ENCODE measurements around the gene LAMA3.

LAMA3 gene

GRCh38 chr18:23803755-23804154 lies 114.5 kb downstream of the LAMA3 start:
- DNase-seq = no peak
- Histone ChIP-seq H4K8ac (ENCODE audit: low read length) (no peak overlapping the region), H4K91ac (ENCODE audit: low read length) (no peak overlapping the region), H3K36me3 (ENCODE audit: control insufficient read depth in 1 of 2, insufficient read depth in 2 of 2, low read depth in 1 of 2, low read length in 2 of 2) (peaks cover 0 to 12% of the 10 kb centered on the region in 2 experiments), H3K23ac (ENCODE audit: low read length in 2 of 2) (no peak overlapping the region), H2BK120ac (ENCODE audit: low read depth, low read length) (no peak overlapping the region), H2BK12ac (ENCODE audit: low read length in 2 of 2) (no peak overlapping the region), H2BK5ac (ENCODE audit: low read depth, low read length, poor library complexity, severe bottlenecking) (no peak overlapping the region), H3K4ac (ENCODE audit: low read depth in 1 of 2, low read length in 2 of 2) (no peak overlapping the region), H3K9ac (ENCODE audit: low read length) (no peak overlapping the region), H3K9me3 (ENCODE audit: control insufficient read depth, low read length) (no peaks in the 10 kb centered on the region), H3K4me3 (ENCODE audit: insufficient read depth in 1 of 2, low read depth in 1 of 2, low read length in 2 of 2) (no peak overlapping the region), H3K18ac (ENCODE audit: low read depth in 1 of 2, low read length in 2 of 2) (no peak overlapping the region), H2BK15ac (ENCODE audit: low read depth, poor library complexity, severe bottlenecking) (no peak overlapping the region), H3K4me2 (ENCODE audit: low read length, poor library complexity, severe bottlenecking) (no peak overlapping the region), H2AFZ (ENCODE audit: low read depth, low read length) (no peak overlapping the region), H2AK5ac (ENCODE audit: low read length, severe bottlenecking) (no peak overlapping the region), H3K4me1 (ENCODE audit: control insufficient read depth, insufficient read depth, low read depth, low read length) (no peaks in the 10 kb centered on the region), H3K27me3 (ENCODE audit: control insufficient read depth in 1 of 2, insufficient read depth in 1 of 2, low read length in 2 of 2) (no peaks in the 10 kb centered on the region), H3K14ac (ENCODE audit: low read length in 2 of 2) (no peak overlapping the region), H3K79me1 (replicated peaks; ENCODE audit: low read length, poor library complexity, severe bottlenecking) (no peaks in the 10 kb centered on the region), H3K27ac (ENCODE audit: low read length, poor library complexity, severe bottlenecking) (no peak overlapping the region)
- 94% methylated on average over 3 of the region's 3 CpGs for WGBS

GRCh38 chr18:23805898-23806297 lies 116.6 kb downstream of the LAMA3 start:
- Histone ChIP-seq H3K4me1 (ENCODE audit: control insufficient read depth, insufficient read depth, low read depth, low read length) (no peaks in the 10 kb centered on the region), H3K4ac (ENCODE audit: low read depth in 1 of 2, low read length in 2 of 2) (no peak overlapping the region), H4K91ac (ENCODE audit: low read length) (no peak overlapping the region), H3K14ac (ENCODE audit: low read length in 2 of 2) (no peak overlapping the region), H2BK5ac (ENCODE audit: low read depth, low read length, poor library complexity, severe bottlenecking) (no peak overlapping the region), H3K79me1 (replicated peaks; ENCODE audit: low read length, poor library complexity, severe bottlenecking) (no peaks in the 10 kb centered on the region), H3K27ac (ENCODE audit: low read length, poor library complexity, severe bottlenecking) (no peak overlapping the region), H3K18ac (ENCODE audit: low read depth in 1 of 2, low read length in 2 of 2) (no peak overlapping the region), H3K4me2 (ENCODE audit: low read length, poor library complexity, severe bottlenecking) (no peak overlapping the region), H2BK15ac (ENCODE audit: low read depth, poor library complexity, severe bottlenecking) (no peak overlapping the region), H2AK5ac (ENCODE audit: low read length, severe bottlenecking) (no peak overlapping the region), H2BK12ac (ENCODE audit: low read length in 2 of 2) (no peak overlapping the region), H3K9me3 (ENCODE audit: control insufficient read depth, low read length) (no peaks in the 10 kb centered on the region), H3K27me3 (ENCODE audit: control insufficient read depth in 1 of 2, insufficient read depth in 1 of 2, low read length in 2 of 2) (peaks cover 0 to 3% of the 10 kb centered on the region in 2 experiments), H3K9ac (ENCODE audit: low read length) (no peak overlapping the region), H4K8ac (ENCODE audit: low read length) (no peak overlapping the region), H2BK120ac (ENCODE audit: low read depth, low read length) (no peak overlapping the region), H2AFZ (ENCODE audit: low read depth, low read length) (no peak overlapping the region), H3K23ac (ENCODE audit: low read length in 2 of 2) (no peak overlapping the region), H3K4me3 (ENCODE audit: insufficient read depth in 1 of 2, low read depth in 1 of 2, low read length in 2 of 2) (no peak overlapping the region), H3K36me3 (ENCODE audit: control insufficient read depth in 1 of 2, insufficient read depth in 2 of 2, low read depth in 1 of 2, low read length in 2 of 2) (peaks cover 0 to 20% of the 10 kb centered on the region in 2 experiments)
- no peak for DNase-seq
- 71% methylated on average over 1 of the region's 1 CpG for WGBS

- H3K9ac ChIP-seq (ENCODE audit: low read length) = no peak overlapping the region
- WGBS = 100% methylated on average over 1 of the region's 3 CpGs
These were observed 120.2 kb downstream of the LAMA3 start for GRCh38 chr18:23809415-23809814.

GRCh38 chr18:23810396-23810795 lies 121.1 kb downstream of the LAMA3 start:
- Histone ChIP-seq H3K27ac (ENCODE audit: low read length, poor library complexity, severe bottlenecking) (no peak overlapping the region), H3K79me1 (replicated peaks; ENCODE audit: low read length, poor library complexity, severe bottlenecking) (no peaks in the 10 kb centered on the region), H3K4me3 (ENCODE audit: insufficient read depth in 1 of 2, low read depth in 1 of 2, low read length in 2 of 2) (no peak overlapping the region), H2BK5ac (ENCODE audit: low read depth, low read length, poor library complexity, severe bottlenecking) (no peak overlapping the region), H3K4me1 (ENCODE audit: control insufficient read depth, insufficient read depth, low read depth, low read length) (no peaks in the 10 kb centered on the region), H3K9me3 (ENCODE audit: control insufficient read depth, low read length) (no peaks in the 10 kb centered on the region), H2AFZ (ENCODE audit: low read depth, low read length) (no peak overlapping the region), H3K14ac (ENCODE audit: low read length in 2 of 2) (no peak overlapping the region), H3K18ac (ENCODE audit: low read depth in 1 of 2, low read length in 2 of 2) (no peak overlapping the region), H2BK120ac (ENCODE audit: low read depth, low read length) (no peak overlapping the region), H3K9ac (ENCODE audit: low read length) (no peak overlapping the region), H2BK15ac (ENCODE audit: low read depth, poor library complexity, severe bottlenecking) (no peak overlapping the region), H3K23ac (ENCODE audit: low read length in 2 of 2) (no peak overlapping the region), H3K4me2 (ENCODE audit: low read length, poor library complexity, severe bottlenecking) (no peak overlapping the region), H2AK5ac (ENCODE audit: low read length, severe bottlenecking) (no peak overlapping the region), H3K36me3 (ENCODE audit: control insufficient read depth in 1 of 2, insufficient read depth in 2 of 2, low read depth in 1 of 2, low read length in 2 of 2) (peaks cover 0 to 25% of the 10 kb centered on the region in 2 experiments), H3K27me3 (ENCODE audit: control insufficient read depth in 1 of 2, insufficient read depth in 1 of 2, low read length in 2 of 2) (peaks cover 0 to 3% of the 10 kb centered on the region in 2 experiments), H2BK12ac (ENCODE audit: low read length in 2 of 2) (no peak overlapping the region), H3K4ac (ENCODE audit: low read depth in 1 of 2, low read length in 2 of 2) (no peak overlapping the region), H4K8ac (ENCODE audit: low read length) (no peak overlapping the region), H4K91ac (ENCODE audit: low read length) (no peak overlapping the region)
- 100% methylated on average over 2 of the region's 3 CpGs for WGBS
- DNase-seq = no peak

More at GRCh38 chr18:23809415-23809814, 120.2 kb downstream of the LAMA3 start:
- Histone ChIP-seq H4K91ac (ENCODE audit: low read length) (no peak overlapping the region), H3K9me3 (ENCODE audit: control insufficient read depth, low read length) (no peaks in the 10 kb centered on the region), H3K36me3 (ENCODE audit: control insufficient read depth in 1 of 2, insufficient read depth in 2 of 2, low read depth in 1 of 2, low read length in 2 of 2) (peaks cover 0 to 16% of the 10 kb centered on the region in 2 experiments), H4K8ac (ENCODE audit: low read length) (no peak overlapping the region), H3K14ac (ENCODE audit: low read length in 2 of 2) (no peak overlapping the region), H3K27me3 (ENCODE audit: control insufficient read depth in 1 of 2, insufficient read depth in 1 of 2, low read length in 2 of 2) (peaks cover 0 to 3% of the 10 kb centered on the region in 2 experiments), H3K4me3 (ENCODE audit: insufficient read depth in 1 of 2, low read depth in 1 of 2, low read length in 2 of 2) (no peak overlapping the region), H3K27ac (ENCODE audit: low read length, poor library complexity, severe bottlenecking) (no peak overlapping the region), H3K4ac (ENCODE audit: low read depth in 1 of 2, low read length in 2 of 2) (no peak overlapping the region), H3K4me2 (ENCODE audit: low read length, poor library complexity, severe bottlenecking) (no peak overlapping the region), H2BK12ac (ENCODE audit: low read length in 2 of 2) (no peak overlapping the region), H2BK5ac (ENCODE audit: low read depth, low read length, poor library complexity, severe bottlenecking) (no peak overlapping the region), H2BK120ac (ENCODE audit: low read depth, low read length) (no peak overlapping the region), H2BK15ac (ENCODE audit: low read depth, poor library complexity, severe bottlenecking) (no peak overlapping the region), H3K79me1 (replicated peaks; ENCODE audit: low read length, poor library complexity, severe bottlenecking) (no peaks in the 10 kb centered on the region), H3K18ac (ENCODE audit: low read depth in 1 of 2, low read length in 2 of 2) (no peak overlapping the region), H3K4me1 (ENCODE audit: control insufficient read depth, insufficient read depth, low read depth, low read length) (no peaks in the 10 kb centered on the region), H3K23ac (ENCODE audit: low read length in 2 of 2) (no peak overlapping the region), H2AK5ac (ENCODE audit: low read length, severe bottlenecking) (no peak overlapping the region), H2AFZ (ENCODE audit: low read depth, low read length) (no peak overlapping the region)
- no peak for DNase-seq
